HepG2 (cell line): ENCODE results near the gene CPEB4. TPM values are rescaled to one million over a fixed set of nuclear protein-coding genes. Genes with fewer than 3 reads are reported as not detected.

Source experiments
- EP300 ChIP-seq, 3 experiments: sonication (generic) in 1 of 3; formaldehyde crosslinking in 1 of 3; IDR thresholded peaks; 2 replicates each; pipeline versions ENCODE4 v1.5.1 to v1.6.1; 2011 to 2020; ENCODE audit warnings: low read depth in 2 of 3, low read length in 2 of 3, borderline replicate concordance in 1 of 3, improper control_type of control experiment in 1 of 3, mild to moderate bottlenecking in 1 of 3, missing genetic modification reagents in 1 of 3, moderate library complexity in 1 of 3
- GMEB2 ChIP-seq: IDR thresholded peaks from 2 replicates; pipeline ENCODE4 v1.6.1; 2016; ENCODE audit warnings: missing biosample characterization, missing genetic modification reagents, low read depth
- IRX3 ChIP-seq: sonication (generic); formaldehyde crosslinking; IDR thresholded peaks from 2 replicates; pipeline ENCODE4 v1.8.1; 2023; ENCODE audit warnings: mild to moderate bottlenecking, low read depth, missing genetic modification reagents, borderline replicate concordance
- JARID2 ChIP-seq: sonication (generic); formaldehyde crosslinking; IDR thresholded peaks from 2 replicates; pipeline ENCODE4 v1.8.1; 2023; ENCODE audit warnings: missing genetic modification reagents, inconsistent platforms; ENCODE audit not compliant: insufficient replicate concordance
- KLF6 ChIP-seq: IDR thresholded peaks from 2 replicates; pipeline ENCODE4 v1.8.0; 2016; ENCODE audit warnings: missing biosample characterization, missing genetic modification reagents
- MED13 ChIP-seq: sonication (generic); formaldehyde crosslinking; IDR thresholded peaks from 2 replicates; pipeline ENCODE4 v1.5.0; 2020; ENCODE audit warnings: missing genetic modification reagents
- MTA1 ChIP-seq: sonication (generic); formaldehyde crosslinking; IDR thresholded peaks from 2 replicates; pipeline ENCODE4 v1.4.0; 2020; ENCODE audit warnings: missing genetic modification reagents, mild to moderate bottlenecking, borderline replicate concordance
- NKX3-1 ChIP-seq: sonication (generic); formaldehyde crosslinking; IDR thresholded peaks from 2 replicates; pipeline ENCODE4 v1.5.0; 2020; ENCODE audit warnings: missing genetic modification reagents
- ZBTB21 ChIP-seq: sonication (generic); formaldehyde crosslinking; IDR thresholded peaks from 2 replicates; pipeline ENCODE4 v1.4.0; 2020; ENCODE audit warnings: missing genetic modification reagents
- ZNF580 ChIP-seq: IDR thresholded peaks from 2 replicates; pipeline ENCODE4 v1.6.1; 2016; ENCODE audit warnings: low read depth, borderline replicate concordance
- ZNF883 ChIP-seq: sonication (generic); formaldehyde crosslinking; IDR thresholded peaks from 2 replicates; pipeline ENCODE4 v1.5.1; 2020; ENCODE audit warnings: mild to moderate bottlenecking, missing genetic modification reagents; ENCODE audit errors: not compliant biosample characterization
- ZSCAN31 ChIP-seq: sonication (generic); formaldehyde crosslinking; IDR thresholded peaks from 2 replicates; pipeline ENCODE4 v1.5.0; 2020; ENCODE audit warnings: low read depth, mild to moderate bottlenecking, missing genetic modification reagents
- polyA plus RNA-seq, 8 experiments: library from polyadenylated mRNA; depleted of rRNA in 3 of 8; stranded (reverse) in 7 of 8; unstranded in 1 of 8; fragments of >200 nt; fragmentation: Illumina TruSeq in 4 of 8; extraction: Trizol in 4 of 8; gene quantifications; 2 replicates each; pipeline versions ENCODE4 v1.2.1 to v1.2.3, GENCODE V29; 2011 to 2016; ENCODE audit warnings: low read depth in 4 of 8, missing spikeins in 1 of 8, mixed read lengths in 1 of 8; ENCODE audit not compliant: insufficient read depth in 1 of 8
- total RNA-seq, 5 experiments: library from RNA; depleted of rRNA; stranded (reverse); fragments of >200 nt; fragmentation: Illumina TruSeq; extraction: Trizol; gene quantifications; 2 replicates each; pipeline ENCODE4 v1.2.3, GENCODE V29; 2016; ENCODE audit warnings: low read depth in 1 of 5
- TF ChIP-seq, protein P1 (sequence below): sonication (generic); formaldehyde crosslinking; IDR thresholded peaks from 2 replicates; pipeline ENCODE4 v1.5.1; 2020; ENCODE audit warnings: missing genetic modification reagents, mild to moderate bottlenecking, borderline replicate concordance
- TF ChIP-seq, protein P2 (sequence below): sonication (generic); formaldehyde crosslinking; IDR thresholded peaks from 2 replicates; pipeline ENCODE4 v1.8.1; 2023; ENCODE audit warnings: mild to moderate bottlenecking, inconsistent platforms, moderate library complexity, missing genetic modification reagents, borderline replicate concordance
- TF ChIP-seq, protein P3 (sequence below): sonication (generic); formaldehyde crosslinking; IDR thresholded peaks from 2 replicates; pipeline ENCODE4 v1.5.0; 2020; ENCODE audit warnings: mild to moderate bottlenecking, missing genetic modification reagents, borderline replicate concordance
- TF ChIP-seq, protein P4 (sequence below): sonication (generic); formaldehyde crosslinking; IDR thresholded peaks from 2 replicates; pipeline ENCODE4 v1.8.0; 2022; ENCODE audit warnings: mild to moderate bottlenecking, missing genetic modification reagents; ENCODE audit not compliant: insufficient replicate concordance

Gene CPEB4
- total and polyA plus RNA-seq, 2 of the 13 experiments (the other 11 are each of a cell fraction or from before 2014, with no cell fraction given), result 7.7 to 26.7 TPM

DNA sequence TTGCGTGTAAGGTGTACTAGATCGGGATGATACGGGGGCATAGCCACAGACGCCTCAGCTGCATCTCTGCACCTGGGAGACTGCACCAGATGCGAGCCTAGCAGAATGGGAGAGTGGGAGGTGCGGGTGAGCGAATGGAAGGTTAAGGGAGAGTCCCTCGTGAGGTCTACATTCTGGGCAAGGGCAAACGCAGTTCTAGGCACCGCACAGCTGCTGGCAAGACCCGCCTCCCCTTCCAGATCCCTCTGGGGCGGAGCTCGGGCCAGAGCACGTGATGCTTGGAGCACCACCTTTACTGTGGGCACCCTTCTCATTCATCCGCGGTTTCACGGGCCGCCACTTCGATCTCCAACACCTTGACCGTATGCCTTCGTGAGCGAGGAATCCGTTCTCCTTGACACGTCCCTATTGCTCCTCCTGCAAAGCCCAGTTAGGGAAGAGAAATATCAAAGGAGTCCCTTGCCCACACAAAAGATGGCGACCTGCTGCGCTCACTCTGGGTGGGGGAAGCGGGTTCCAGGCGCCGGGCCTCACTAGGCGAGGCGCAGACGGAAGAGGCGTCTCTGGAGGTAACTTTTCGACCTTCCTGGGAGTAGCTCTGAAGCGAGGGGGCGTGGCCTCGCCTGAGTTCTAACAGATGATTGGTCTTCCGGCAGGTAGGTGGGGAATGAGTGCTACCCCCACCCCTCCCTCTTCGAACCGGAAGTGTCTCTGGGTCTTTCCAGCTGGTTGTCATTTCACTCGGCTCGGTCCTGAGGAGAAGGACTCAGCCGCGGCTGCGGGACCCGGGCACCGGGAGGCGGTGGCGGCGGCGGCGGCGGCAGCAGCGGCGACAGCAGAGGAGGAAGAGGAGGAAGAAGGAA, at the start of gene CPEB4 (continued):
- TF ChIP-seq, protein P1, sequence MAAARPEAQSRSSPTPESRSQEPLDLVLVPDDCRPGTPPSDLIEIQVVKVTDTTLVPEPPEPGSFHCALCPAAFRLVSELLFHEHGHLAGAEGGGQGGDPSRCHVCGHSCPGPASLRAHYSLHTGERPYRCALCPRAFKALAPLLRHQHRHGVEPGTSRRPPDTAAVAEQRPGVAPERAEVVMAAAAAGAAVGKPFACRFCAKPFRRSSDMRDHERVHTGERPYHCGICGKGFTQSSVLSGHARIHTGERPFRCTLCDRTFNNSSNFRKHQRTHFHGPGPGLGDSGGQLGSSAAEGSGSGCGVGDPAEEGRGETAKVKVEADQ (CRISPR knock-in tag), result no peak; the same call in 1 of the 2 replicates
- no peak for TF ChIP-seq JARID2
- TF ChIP-seq, protein P2, sequence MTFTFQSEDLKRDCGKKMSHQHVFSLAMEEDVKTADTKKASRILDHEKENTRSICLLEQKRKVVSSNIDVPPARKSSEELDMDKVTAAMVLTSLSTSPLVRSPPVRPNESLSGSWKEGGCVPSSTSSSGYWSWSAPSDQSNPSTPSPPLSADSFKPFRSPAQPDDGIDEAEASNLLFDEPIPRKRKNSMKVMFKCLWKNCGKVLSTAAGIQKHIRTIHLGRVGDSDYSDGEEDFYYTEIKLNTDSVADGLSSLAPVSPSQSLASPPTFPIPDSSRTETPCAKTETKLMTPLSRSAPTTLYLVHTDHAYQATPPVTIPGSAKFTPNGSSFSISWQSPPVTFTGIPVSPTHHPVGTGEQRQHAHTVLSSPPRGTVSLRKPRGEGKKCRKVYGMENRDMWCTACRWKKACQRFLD (CRISPR knock-in tag), result no peak; the same call in 1 of the 2 replicates
- TF ChIP-seq, protein P3, sequence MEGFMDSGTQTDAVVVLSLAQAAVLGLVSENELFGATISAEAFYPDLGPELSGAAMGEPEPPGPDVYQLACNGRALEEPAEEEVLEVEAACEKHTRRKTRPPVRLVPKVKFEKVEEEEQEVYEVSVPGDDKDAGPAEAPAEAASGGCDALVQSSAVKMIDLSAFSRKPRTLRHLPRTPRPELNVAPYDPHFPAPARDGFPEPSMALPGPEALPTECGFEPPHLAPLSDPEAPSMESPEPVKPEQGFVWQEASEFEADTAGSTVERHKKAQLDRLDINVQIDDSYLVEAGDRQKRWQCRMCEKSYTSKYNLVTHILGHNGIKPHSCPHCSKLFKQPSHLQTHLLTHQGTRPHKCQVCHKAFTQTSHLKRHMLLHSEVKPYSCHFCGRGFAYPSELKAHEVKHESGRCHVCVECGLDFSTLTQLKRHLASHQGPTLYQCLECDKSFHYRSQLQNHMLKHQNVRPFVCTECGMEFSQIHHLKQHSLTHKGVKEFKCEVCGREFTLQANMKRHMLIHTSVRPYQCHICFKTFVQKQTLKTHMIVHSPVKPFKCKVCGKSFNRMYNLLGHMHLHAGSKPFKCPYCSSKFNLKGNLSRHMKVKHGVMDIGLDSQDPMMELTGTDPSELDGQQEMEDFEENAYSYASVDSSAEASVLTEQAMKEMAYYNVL (CRISPR knock-in tag), result no peak
- TF ChIP-seq GMEB2 (CRISPR knock-in tag), result no peak
- TF ChIP-seq ZSCAN31 (CRISPR knock-in tag), result peak; percentile 18; the same call in 1 of the 2 replicates
- TF ChIP-seq EP300 (IDR thresholded peaks at IDR 0.05; ENCODE audit: low read depth in 2 of 2, low read length in 2 of 2), result no peak
- no peak; the same call in 1 of the 2 replicates for TF ChIP-seq EP300 (CRISPR knock-in tag; IDR thresholded peaks at IDR 0.05; ENCODE audit: borderline replicate concordance)
- no peak for TF ChIP-seq ZNF883 (CRISPR knock-in tag)
- TF ChIP-seq IRX3, result 0 out of 2 replicates have a peak, but pooled peaks have one; percentile 45
- peak; percentile 65 for TF ChIP-seq KLF6
- no peak for TF ChIP-seq ZBTB21 (CRISPR knock-in tag)
- TF ChIP-seq, protein P4, sequence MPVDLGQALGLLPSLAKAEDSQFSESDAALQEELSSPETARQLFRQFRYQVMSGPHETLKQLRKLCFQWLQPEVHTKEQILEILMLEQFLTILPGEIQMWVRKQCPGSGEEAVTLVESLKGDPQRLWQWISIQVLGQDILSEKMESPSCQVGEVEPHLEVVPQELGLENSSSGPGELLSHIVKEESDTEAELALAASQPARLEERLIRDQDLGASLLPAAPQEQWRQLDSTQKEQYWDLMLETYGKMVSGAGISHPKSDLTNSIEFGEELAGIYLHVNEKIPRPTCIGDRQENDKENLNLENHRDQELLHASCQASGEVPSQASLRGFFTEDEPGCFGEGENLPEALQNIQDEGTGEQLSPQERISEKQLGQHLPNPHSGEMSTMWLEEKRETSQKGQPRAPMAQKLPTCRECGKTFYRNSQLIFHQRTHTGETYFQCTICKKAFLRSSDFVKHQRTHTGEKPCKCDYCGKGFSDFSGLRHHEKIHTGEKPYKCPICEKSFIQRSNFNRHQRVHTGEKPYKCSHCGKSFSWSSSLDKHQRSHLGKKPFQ (CRISPR knock-in tag), result no peak
- no peak for TF ChIP-seq ZNF580 (CRISPR knock-in tag)
- TF ChIP-seq MTA1, result peak; percentile 36; the same call in 1 of the 2 replicates
- TF ChIP-seq MED13 (CRISPR knock-in tag), result no peak
- TF ChIP-seq NKX3-1 (CRISPR knock-in tag), result no peak
